Omental fat pad (tissue), 4 donors: ENCODE measurements around the gene RTCB. TPM values are rescaled to one million over a fixed set of nuclear protein-coding genes. Genes with fewer than 3 reads are reported as not detected.

Source experiments
- ATAC-seq: fragments of 150-250 bp; one replicate; pipeline ENCODE4 v1.9.1; 2016; ENCODE audit warnings: mild to moderate bottlenecking, moderate library complexity; ENCODE audit not compliant: low FRiP score
- DNase-seq: peaks from one replicate; pipeline ENCODE4 v3.0.0-alpha.2; 2019; ENCODE audit warnings: low spot score
- CTCF ChIP-seq, 3 donors: fragments of 450-650 bp; IDR thresholded peaks; one replicate each; pipeline ENCODE4 v1.5.1; 2016 to 2017; ENCODE audit warnings: antibody characterized with exemption in 3 of 3, mild to moderate bottlenecking in 3 of 3, moderate library complexity in 2 of 3
- total RNA-seq, 4 donors: library from RNA; depleted of rRNA; stranded (reverse); fragments of >200 nt; gene quantifications; one replicate each; pipeline ENCODE4 v1.1.0, GENCODE V29; 2016

The RTCB gene
- total RNA-seq, 4 donors from 2014 or later: 56.1 to 61.7 (median 58.6) TPM

DNA sequence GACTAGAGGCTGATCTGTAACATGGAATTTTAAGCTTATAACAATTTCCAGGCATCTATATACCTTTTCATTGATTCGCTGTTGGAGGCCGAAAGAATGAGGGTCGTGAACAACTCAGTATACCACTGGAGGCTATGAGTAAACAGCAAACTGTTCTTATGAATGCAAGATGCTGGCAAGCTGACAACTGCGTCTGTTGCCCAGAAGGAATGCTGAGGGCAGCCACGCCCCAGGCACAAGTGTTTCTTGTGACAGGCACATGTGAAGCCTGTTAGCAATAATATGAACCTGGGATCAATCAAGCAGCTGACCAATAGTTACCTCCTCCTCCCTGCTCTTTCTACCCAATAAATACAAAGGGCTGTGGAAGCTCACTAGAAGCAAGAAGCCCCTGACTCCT, 15.3 kb downstream of the RTCB start:
- ATAC-seq (no peak), DNase-seq (no peak)
- TF ChIP-seq CTCF (IDR thresholded peaks at IDR 0.05): no peak

DNA sequence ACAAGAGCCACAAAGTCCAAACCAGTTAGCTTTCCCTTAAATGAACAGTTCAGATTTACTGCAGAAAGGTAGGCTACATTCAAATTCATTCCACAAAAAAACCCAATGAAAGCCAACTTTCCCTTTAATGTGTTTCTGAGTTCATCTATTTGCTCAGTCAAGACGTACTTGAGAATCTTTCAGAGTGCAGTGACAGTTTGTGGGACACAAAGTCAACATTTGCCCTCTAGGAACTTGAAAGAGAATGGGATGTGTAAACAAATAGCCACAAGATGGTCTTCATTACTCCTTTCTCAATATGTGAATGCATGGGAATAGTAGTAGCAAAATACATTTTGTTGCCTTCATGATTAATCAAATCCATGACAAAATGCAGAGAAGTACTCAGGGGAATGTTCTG, 15.8 kb downstream of the RTCB start:
- no peak for DNase-seq
- no peak for TF ChIP-seq CTCF (IDR thresholded peaks at IDR 0.05)
- ATAC-seq: no peak

- no peak for TF ChIP-seq CTCF (IDR thresholded peaks at IDR 0.05)
- no peak for DNase-seq
- no peak for ATAC-seq
Observed at GRCh38 chr22:32395107-32395506, 16.9 kb downstream of the RTCB start.

GRCh38 chr22:32389685-32390084, 22.4 kb downstream of the RTCB start:
- no peak for ATAC-seq
- DNase-seq: no peak
- no peak for TF ChIP-seq CTCF (IDR thresholded peaks at IDR 0.05)

GRCh38 chr22:32385681-32386080, 26.4 kb downstream of the RTCB start:
- no peak for TF ChIP-seq CTCF (IDR thresholded peaks at IDR 0.05)
- DNase-seq (no peak), ATAC-seq (no peak)

DNA sequence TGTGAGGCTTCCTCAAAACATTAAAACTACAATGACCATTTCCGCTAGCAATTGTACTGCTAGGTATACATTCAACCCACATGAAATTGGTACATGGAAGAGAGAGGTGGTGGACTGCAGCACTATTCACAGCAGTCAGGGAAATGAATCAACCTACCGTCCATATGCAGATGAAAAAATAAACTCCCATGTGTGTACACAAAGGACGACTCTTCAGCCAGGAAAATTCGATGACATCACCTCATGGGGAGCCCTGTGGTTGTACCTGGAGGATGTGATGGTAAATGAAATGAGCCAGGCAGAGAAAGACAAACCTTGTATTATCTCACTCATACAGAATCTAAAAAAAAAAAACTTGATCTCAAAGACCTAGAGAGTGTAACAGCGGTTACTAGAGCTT, 31.1 kb downstream of the RTCB start:
- no peak for TF ChIP-seq CTCF (IDR thresholded peaks at IDR 0.05)
- no peak for DNase-seq

GRCh38 chr22:32378707-32379272, 33.3 kb downstream of the RTCB start:
- TF ChIP-seq CTCF (IDR thresholded peaks at IDR 0.05): no peak
- no peak for ATAC-seq
- DNase-seq: no peak

More for the DNA sequence above, 31.1 kb downstream of the RTCB start:
- no peak for ATAC-seq
